Stimulated activated CD4-positive, alpha-beta T cell treated with anti-CD3 and anti-CD28 coated beads, Interleukin-12 subunit alpha, Interleukin-12 subunit beta, amount 100 ng/mL, for 48 hours (primary cell): Measurements from ENCODE around the gene FOSB.
A peak's percentile ranks its signal among the peaks of the same experiment; 100 is the strongest.

ENCODE experiments used
- DNase-seq, 3 donors: peaks; one replicate each; pipeline ENCODE4 v3.0.0-alpha.2; 2020; ENCODE audit warnings: low read depth in 2 of 3, low spot score in 1 of 3

FOSB gene

GRCh38 chr19:45467115-45467455 lies 711 bp upstream of the FOSB start:
- DNase-seq, result no peak

DNA sequence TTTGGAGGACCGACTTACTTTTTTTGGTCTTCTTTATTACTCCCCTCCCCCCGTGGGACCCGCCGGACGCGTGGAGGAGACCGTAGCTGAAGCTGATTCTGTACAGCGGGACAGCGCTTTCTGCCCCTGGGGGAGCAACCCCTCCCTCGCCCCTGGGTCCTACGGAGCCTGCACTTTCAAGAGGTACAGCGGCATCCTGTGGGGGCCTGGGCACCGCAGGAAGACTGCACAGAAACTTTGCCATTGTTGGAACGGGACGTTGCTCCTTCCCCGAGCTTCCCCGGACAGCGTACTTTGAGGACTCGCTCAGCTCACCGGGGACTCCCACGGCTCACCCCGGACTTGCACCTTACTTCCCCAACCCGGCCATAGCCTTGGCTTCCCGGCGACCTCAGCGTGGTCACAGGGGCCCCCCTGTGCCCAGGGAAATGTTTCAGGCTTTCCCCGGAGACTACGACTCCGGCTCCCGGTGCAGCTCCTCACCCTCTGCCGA lies 409 bp downstream of the FOSB start:
- no peak for DNase-seq

GRCh38 chr19:45468803-45469131 lies 971 bp downstream of the FOSB start:
- no peak for DNase-seq

DNA sequence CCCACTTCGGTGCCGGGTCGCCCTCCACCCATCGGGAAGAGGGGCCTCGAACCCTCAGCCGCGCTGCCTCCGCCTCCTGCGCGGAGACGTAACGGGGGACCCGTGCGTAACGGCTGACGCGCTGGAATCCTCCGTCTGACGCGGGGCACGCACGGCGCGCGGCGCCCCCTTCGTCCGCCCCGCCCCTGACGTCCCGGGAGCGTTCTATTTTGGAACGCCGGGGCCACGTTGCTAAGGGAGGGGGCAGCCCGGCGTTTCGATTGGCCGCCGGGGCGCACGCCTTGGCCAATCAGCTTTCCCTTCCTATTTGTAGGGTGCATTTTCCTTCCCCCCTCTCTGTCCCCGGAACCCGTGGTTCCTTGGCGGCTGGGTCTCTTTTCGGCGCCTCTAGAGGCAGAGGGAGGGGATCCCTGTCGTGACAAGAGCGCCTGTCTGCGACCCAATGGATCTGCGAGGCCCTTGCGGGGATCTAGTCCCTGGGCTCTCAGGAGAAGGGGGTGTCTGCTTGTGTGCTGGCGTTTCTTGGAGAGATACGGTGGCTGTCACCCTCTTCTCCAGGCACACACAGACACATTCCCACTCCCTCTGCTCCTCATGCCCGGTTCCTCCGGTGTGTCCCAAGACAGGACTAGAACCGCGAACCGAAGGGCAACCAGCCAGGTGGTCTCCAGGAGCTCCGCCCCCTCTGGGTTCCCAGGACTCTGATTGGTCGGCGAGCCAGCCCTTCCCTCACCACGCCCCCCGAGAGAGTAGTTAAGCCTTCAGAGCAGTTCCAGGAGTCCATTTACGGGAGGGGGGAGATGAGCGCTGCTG lies 1.5 kb downstream of the FOSB start:
- DNase-seq, result peak; percentile 90 to 93 (median 91)

GRCh38 chr19:45469945-45470761 lies 2.4 kb downstream of the FOSB start:
- no peak for DNase-seq

GRCh38 chr19:45470762-45471081 lies 2.9 kb downstream of the FOSB start:
- DNase-seq, result no peak

- no peak for DNase-seq
Measured at GRCh38 chr19:45471111-45471930, 3.5 kb downstream of the FOSB start.

- DNase-seq, result no peak
Measured at GRCh38 chr19:45471931-45472562, 4.3 kb downstream of the FOSB start.

- DNase-seq, result no peak
Measured at GRCh38 chr19:45472563-45473366, 5.0 kb downstream of the FOSB start.

- DNase-seq, result no peak
Measured at GRCh38 chr19:45473367-45473681, 5.5 kb downstream of the FOSB start.

DNA sequence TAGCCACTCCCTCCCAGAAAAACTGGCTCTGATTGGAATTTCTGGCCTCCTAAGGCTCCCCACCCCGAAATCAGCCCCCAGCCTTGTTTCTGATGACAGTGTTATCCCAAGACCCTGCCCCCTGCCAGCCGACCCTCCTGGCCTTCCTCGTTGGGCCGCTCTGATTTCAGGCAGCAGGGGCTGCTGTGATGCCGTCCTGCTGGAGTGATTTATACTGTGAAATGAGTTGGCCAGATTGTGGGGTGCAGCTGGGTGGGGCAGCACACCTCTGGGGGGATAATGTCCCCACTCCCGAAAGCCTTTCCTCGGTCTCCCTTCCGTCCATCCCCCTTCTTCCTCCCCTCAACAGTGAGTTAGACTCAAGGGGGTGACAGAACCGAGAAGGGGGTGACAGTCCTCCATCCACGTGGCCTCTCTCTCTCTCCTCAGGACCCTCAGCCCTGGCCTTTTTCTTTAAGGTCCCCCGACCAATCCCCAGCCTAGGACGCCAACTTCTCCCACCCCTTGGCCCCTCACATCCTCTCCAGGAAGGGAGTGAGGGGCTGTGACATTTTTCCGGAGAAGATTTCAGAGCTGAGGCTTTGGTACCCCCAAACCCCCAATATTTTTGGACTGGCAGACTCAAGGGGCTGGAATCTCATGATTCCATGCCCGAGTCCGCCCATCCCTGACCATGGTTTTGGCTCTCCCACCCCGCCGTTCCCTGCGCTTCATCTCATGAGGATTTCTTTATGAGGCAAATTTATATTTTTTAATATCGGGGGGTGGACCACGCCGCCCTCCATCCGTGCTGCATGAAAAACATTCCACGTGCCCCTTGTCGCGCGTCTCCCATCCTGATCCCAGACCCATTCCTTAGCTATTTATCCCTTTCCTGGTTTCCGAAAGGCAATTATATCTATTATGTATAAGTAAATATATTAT lies 6.1 kb downstream of the FOSB start:
- DNase-seq, result no peak

DNA sequence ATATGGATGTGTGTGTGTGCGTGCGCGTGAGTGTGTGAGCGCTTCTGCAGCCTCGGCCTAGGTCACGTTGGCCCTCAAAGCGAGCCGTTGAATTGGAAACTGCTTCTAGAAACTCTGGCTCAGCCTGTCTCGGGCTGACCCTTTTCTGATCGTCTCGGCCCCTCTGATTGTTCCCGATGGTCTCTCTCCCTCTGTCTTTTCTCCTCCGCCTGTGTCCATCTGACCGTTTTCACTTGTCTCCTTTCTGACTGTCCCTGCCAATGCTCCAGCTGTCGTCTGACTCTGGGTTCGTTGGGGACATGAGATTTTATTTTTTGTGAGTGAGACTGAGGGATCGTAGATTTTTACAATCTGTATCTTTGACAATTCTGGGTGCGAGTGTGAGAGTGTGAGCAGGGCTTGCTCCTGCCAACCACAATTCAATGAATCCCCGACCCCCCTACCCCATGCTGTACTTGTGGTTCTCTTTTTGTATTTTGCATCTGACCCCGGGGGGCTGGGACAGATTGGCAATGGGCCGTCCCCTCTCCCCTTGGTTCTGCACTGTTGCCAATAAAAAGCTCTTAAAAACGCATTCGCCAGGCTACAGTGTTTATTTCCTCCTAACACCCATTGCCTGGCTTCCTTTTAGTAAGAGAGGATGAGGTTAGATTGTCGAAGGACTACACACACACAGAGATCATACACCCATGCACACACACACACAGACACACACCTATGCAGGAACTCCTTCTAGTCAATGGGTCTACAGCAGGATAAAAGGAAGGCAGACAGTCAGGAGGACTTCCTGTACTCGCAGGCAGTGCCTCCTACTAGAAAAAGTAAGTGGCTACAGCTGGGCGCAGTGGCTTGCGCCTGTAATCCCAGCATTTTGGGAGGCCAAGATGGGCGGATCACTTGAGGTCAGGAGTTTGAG lies 7.1 kb downstream of the FOSB start:
- DNase-seq, result no peak

GRCh38 chr19:45475537-45476291 lies 7.9 kb downstream of the FOSB start:
- no peak for DNase-seq

DNA sequence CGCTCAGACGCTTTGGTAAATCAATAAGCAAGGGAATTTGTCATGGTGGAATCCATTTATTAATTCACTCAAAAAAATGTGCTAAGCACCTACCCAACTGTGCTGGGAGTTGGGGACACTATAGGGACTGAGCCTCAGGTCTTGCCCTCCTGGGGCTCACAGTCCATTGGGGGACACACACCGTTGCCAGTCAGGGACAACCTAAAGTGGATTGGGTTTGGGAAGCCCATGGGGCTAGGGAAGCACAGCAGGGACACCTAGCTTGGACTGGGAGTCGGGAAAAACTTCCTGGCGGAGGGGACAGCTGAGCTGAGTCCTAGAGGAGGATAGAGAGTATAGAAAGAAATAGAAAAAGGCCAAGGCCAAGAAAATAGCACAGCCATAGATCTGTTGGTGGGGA lies 8.5 kb downstream of the FOSB start:
- no peak for DNase-seq

DNA sequence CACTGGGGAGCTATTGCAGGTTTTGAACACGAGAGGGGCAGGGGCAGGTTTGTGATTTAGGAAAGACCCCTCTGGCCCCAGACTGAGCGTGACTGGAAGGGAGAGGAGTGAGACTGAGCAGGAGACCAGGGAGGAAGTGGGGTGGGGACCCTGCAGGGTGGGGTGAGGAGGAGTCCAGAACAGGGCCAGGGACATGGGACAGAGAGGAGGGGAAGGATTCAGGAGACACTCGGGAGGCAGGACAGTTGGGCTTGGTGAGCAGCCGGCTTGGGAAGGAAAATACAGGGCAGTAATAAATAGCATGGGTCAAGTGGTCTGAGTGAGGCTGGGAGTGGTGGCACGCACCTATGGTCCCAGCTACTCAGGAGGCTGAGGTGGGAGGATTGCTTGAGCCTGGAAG lies 9.4 kb downstream of the FOSB start:
- no peak for DNase-seq

GRCh38 chr19:45477713-45478453 lies 10.1 kb downstream of the FOSB start:
- DNase-seq, result no peak
